GM21723 (cell line): Measurements from ENCODE around the gene TPR.

ENCODE experiments used
- ATAC-seq: cut with Tn5 transposase; IDR thresholded peaks from one replicate; pipeline ENCODE4 v1.9.1; 2021; ENCODE audit warnings: mild to moderate bottlenecking, moderate library complexity; ENCODE audit not compliant: unreplicated experiment

TPR gene

DNA sequence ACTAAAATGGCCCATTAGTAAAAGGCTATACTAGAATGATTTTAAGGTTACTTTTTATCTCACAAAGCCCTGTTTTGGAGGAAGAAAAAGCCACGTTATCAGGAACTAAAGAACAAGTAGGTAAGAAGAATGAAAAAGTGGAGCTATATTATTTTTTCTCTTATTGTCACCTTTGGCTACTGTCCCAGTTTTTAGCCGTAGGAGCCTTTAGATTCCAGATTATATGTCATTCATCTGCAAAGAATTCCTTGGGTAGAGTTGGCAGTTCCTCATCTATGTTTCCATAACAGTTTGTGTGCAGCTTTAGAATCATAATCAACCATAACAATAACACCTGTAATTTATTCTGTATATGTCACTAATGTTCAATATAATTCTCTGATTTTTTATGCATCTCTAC lies 83.8 kb downstream of the TPR start:
- no peak for ATAC-seq

DNA sequence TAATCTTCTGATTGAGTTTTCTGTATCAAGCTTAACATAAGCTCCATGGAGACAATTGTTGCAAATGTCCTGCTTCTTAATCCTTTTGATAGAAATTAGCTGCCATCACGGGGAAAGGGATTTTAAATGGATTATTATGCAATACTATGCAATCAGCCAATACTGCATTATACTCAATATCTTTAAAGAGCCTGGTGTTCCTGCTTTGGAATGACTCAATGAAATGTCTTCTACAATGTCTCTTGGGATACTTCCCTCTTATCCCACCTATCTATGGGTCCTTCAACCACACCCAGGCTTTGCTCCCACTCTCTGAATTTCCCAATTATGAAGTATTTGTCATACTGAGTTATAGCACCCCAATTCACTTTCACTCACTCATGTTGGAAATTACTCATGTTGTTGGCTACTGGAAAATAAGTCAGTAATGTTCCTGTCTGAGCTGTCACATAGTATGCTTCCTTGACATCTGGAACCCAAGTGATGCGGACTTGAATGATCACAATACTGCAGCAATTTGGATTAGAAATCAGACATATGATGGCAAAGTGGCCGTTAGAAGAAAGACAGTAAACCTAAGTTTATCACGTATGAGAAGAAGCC lies 85.0 kb downstream of the TPR start:
- no peak for ATAC-seq

DNA sequence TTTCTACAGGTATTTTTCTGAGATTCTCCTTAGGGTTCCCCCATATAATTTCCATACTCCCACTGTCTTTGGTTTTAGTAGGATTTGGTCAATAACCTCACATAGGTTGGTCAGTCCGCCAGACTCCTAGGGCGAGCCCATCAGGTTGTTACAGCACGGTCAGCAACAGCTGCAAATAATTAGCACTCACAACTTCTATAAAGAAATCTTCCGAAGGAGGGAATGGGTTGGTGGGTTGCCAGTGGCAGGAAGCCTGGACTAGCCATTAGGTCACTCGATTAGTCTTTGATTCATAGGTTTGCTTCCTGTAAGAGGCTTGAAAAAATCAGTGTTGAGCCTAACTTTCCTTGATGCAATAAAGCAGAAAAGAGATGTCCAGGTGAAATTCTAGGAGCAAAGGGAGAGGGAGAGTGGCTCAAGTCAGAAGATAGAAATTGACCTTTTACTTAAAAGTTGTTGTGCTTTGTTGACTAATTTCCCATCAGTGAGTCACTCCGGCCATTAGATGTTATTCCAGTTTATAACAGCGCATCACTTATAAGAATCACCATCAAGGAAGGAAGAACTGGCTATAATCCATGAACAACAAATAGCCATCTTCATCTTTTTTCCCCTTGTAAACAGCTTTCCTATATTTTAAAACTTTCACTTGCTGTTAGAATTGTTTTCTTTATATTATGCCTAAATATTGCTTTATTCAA lies 88.3 kb downstream of the TPR start:
- ATAC-seq: no peak

DNA sequence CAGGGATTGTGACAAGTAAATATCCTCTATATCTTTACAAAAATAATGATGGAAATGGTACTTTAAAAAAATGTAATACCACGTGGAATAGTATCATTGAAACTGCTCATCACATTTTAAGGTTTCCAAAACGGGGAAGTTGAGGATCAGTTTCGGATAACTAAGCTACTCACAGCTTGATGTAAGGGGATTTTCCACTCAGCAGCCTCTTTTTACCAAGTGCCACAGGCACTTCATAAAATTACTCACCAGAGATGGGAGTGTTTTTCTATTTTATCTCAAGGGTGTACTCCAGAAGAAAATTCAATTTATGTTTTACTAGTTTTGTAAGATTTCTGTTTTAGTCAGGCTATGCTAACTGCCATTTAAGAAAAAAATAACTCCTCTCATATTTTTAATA lies 91.7 kb downstream of the TPR start:
- ATAC-seq: peak; percentile 77

DNA sequence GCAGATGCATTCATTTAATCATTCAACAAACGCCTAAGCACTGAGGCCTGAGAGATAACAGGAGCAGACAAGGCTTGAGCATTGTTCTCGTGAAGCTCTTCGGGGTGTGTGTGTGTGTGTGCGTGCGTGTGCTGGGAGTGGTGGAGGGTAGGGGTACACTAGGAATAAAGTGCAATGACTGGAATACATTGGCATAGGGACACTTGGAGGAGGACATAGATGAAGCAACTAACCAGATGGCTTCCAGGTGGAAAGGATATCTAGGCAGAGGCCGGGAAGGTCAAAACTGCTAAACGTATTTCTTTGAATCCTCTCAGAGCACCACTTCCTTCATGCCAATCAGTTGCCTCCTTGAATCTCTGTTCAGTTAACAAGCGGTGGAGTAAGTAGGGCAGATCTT lies 92.6 kb downstream of the TPR start:
- ATAC-seq: no peak

DNA sequence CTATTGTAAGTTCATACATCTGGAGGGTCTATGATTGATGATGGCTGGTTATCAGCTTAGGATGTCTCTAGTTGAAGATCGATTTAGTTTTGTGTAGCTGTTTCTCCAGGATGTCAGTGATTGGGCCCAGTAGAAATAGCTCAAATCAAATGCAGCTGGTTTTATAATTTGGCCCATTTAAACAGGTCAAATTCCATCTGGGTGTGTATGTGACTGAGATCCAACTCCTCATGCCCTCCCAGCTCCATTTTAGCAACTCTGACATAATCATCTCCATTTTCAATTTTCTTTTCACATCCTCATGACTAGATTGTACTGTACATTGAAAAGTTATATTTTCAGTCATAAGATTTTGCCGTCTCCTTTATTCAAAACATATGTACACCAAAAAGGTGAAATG lies 99.2 kb downstream of the TPR start:
- ATAC-seq: no peak

DNA sequence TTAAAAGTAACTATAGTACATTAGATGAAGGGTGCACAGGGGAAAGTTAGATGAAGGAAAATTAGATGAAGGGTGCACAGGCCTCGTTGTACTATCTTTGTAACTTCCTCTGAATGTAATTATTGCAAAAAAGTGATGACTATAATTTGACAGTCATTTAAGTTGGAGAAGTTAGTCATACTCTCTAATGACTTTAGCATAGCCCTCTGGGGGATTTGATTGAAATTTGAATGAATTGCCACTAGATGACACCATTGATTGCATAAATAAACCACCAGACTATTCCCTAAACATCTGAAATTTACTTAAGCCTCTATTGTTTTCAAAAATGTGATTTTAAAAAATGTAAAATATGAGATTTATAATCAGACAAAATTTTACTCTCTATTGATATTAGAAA lies 102.6 kb downstream of the TPR start:
- no peak for ATAC-seq

DNA sequence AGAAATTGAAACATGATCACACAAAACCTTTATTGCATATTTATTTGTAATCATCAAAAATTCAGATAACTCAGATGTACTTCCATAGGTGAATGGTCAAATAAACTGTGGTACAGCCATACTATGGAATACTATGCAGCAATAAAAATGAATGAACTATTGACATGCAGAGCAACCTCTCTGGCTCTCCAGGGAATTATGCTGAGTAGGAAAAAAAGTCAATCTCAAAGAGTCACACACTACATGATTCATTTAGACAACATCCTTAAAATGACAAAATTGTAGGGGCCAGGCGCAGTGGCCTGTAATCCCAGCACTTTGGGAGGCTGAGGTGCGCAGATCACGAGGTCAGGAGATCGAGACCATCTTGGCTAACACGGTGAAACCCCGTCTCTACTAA lies 104.0 kb downstream of the TPR start:
- ATAC-seq: no peak
